ENCODE results near the gene CHRNA4.
"Not testable (repeated sequence)": the region's sequence is repeated elsewhere in the genome, so short reads cannot be mapped to it uniquely, and the experiment has no call there.

CHRNA4 gene

GRCh38 chr20:63392465-63393365, 31.6 kb upstream of the CHRNA4 start:
- Mint-ChIP-seq H3K4me3 (no peak overlapping the region), H3K27ac (no peak overlapping the region), H3K4me1 (ENCODE audit: low read depth) (no peaks in the 10 kb centered on the region), H3K9me3 (peaks cover 7% of the 10 kb centered on the region), H3K27me3 (peaks cover 18% of the 10 kb centered on the region), H3K36me3 (ENCODE audit: low read depth) (no peaks in the 10 kb centered on the region)
- intact Hi-C loops (cut with micrococcal nuclease), result no loop called here

GRCh38 chr20:63387917-63388316, 26.8 kb upstream of the CHRNA4 start:
- H3K4me1 Mint-ChIP-seq (ENCODE audit: low read depth), result no peaks in the 10 kb centered on the region
- peaks cover 15% of the 10 kb centered on the region for H3K27me3 Mint-ChIP-seq
- H3K27ac Mint-ChIP-seq, result no peak overlapping the region
- no peaks in the 10 kb centered on the region for H3K36me3 Mint-ChIP-seq (ENCODE audit: low read depth)
- H3K4me3 Mint-ChIP-seq, result no peak overlapping the region
- peaks cover 35% of the 10 kb centered on the region for H3K9me3 Mint-ChIP-seq
- intact Hi-C loops (cut with micrococcal nuclease), result no loop called here

GRCh38 chr20:63387393-63387792, 26.2 kb upstream of the CHRNA4 start:
- Mint-ChIP-seq H3K4me3 (no peak overlapping the region), H3K9me3 (peaks cover 35% of the 10 kb centered on the region), H3K4me1 (ENCODE audit: low read depth) (no peaks in the 10 kb centered on the region), H3K27ac (no peak overlapping the region), H3K27me3 (peaks cover 16% of the 10 kb centered on the region), H3K36me3 (ENCODE audit: low read depth) (no peaks in the 10 kb centered on the region)
- intact Hi-C loops (cut with micrococcal nuclease), result no loop called here

GRCh38 chr20:63386491-63386890, 25.3 kb upstream of the CHRNA4 start:
- Mint-ChIP-seq H3K9me3 (peaks cover 35% of the 10 kb centered on the region), H3K27me3 (peaks cover 15% of the 10 kb centered on the region), H3K4me3 (no peak overlapping the region), H3K36me3 (ENCODE audit: low read depth) (no peaks in the 10 kb centered on the region), H3K4me1 (ENCODE audit: low read depth) (no peaks in the 10 kb centered on the region), H3K27ac (no peak overlapping the region)
- intact Hi-C loops (cut with micrococcal nuclease), result no loop called here

DNA sequence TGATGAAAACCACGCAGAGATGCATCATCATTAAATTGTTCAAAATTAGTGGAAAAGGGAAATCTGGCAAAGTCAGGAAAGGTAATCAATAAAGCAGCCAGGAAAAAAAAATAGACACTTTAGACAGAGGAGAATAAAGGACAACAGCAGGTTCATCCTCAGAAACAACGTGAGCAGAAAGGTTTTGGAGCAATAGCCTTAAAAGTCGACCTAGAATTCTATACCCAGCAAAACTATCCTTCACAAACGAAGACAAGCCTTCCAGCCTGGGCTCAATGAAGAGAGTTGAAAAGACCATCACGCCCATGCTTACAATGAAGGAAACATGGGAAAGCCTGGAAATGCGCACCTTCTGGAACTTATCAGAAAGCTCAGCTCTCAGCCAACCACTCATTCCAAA, 24.7 kb upstream of the CHRNA4 start:
- H3K36me3 Mint-ChIP-seq (ENCODE audit: low read depth), result no peaks in the 10 kb centered on the region
- H3K27me3 Mint-ChIP-seq, result peaks cover 18% of the 10 kb centered on the region
- no peaks in the 10 kb centered on the region for H3K4me1 Mint-ChIP-seq (ENCODE audit: low read depth)
- intact Hi-C loops (cut with micrococcal nuclease), result no loop called here
- H3K27ac Mint-ChIP-seq, result no peak overlapping the region
- no peak overlapping the region for H3K4me3 Mint-ChIP-seq
- peaks cover 35% of the 10 kb centered on the region for H3K9me3 Mint-ChIP-seq

DNA sequence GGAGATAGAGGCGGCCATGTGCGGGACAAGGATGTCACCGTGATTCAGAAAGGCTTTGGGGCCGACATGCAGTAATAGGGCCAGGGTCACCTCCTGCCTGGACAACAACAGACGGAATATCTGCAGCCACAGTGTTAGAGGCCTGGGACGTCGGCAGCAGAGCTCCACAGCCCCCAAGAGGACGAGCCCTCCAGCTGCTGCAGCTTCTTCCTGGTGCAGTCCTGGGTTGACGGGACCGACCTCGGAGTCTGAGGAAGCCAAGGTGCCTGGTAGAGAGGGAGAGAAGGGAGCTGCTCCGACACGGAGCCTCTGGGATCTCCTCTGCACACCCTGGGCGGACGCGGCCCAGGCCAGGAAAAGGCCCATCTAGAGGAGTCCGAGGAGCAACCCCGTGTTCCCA, 23.2 kb upstream of the CHRNA4 start:
- H3K4me1 Mint-ChIP-seq (ENCODE audit: low read depth), result no peaks in the 10 kb centered on the region
- intact Hi-C loops (cut with micrococcal nuclease), result loop anchor here (5.0 kb wide), 1 partner anchor 162 kb away; no protein-coding TSS in a partner anchor
- H3K27ac Mint-ChIP-seq, result no peak overlapping the region
- peaks cover 35% of the 10 kb centered on the region for H3K9me3 Mint-ChIP-seq
- peaks cover 17% of the 10 kb centered on the region for H3K27me3 Mint-ChIP-seq
- H3K4me3 Mint-ChIP-seq, result no peak overlapping the region
- H3K36me3 Mint-ChIP-seq (ENCODE audit: low read depth), result no peaks in the 10 kb centered on the region

DNA sequence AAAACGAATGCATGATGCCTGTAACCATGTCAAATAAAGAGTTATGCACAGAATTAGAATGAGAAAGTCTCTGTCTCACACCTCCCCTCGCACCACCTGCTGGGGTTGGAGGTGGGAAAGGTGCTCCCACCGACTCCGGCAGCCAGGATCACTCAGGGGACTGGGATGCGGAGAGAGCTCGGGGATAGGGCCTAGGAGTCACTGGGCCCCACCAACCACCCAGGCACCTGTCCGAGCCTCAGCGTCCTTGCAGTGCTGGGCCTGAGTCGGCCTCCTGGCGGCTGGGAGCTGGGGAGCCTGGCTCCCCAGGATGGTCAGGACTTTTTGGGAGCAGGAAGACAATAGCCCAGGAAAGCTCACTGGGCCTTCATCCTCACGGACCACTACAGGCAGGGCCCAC, 22.4 kb upstream of the CHRNA4 start:
- Mint-ChIP-seq H3K36me3 (ENCODE audit: low read depth) (no peaks in the 10 kb centered on the region), H3K9me3 (peaks cover 35% of the 10 kb centered on the region), H3K27ac (no peak overlapping the region), H3K4me1 (ENCODE audit: low read depth) (no peaks in the 10 kb centered on the region), H3K4me3 (no peak overlapping the region), H3K27me3 (peaks cover 22% of the 10 kb centered on the region)
- intact Hi-C loops (cut with micrococcal nuclease), result loop anchor here (5.0 kb wide), 1 partner anchor 161 kb away; no protein-coding TSS in a partner anchor

DNA sequence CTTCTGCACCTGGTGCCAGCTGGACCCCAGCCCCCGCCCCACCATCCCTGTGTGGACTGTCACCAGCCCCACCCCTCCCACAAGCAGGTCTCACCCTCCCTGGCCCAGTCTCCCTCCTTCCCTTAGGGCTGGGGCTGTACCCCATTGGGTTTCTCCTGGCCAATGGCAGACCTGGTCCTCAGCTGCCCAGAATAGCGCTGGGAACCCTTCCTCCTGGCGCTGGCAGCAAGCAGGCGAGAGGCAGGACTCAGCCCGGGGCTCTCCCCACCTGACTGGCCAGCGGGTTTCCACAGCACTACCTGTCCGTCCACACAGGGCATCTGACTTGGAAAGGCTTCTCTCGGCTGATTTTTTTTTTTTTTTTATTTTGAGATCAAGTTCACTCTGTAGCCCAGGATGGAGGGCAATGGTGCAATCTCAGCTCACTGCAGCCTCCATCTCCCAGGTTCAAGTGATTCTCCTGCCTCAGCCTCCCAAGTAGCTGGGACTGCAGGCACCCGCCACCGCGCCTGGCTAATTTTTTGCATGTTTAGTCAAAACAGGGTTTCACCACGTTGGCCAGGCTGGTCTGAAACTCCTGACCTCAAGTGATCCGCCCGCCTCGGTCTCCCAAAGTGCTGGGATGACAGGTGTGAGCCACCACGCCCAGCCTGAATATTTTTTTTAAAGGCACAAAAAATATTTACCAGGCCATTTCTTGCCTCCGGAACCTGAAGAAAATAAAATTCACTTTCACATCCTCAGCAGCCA, 21.6 kb upstream of the CHRNA4 start:
- intact Hi-C loops (cut with micrococcal nuclease), result loop anchor here (5.0 kb wide), 1 partner anchor 160 kb away; no protein-coding TSS in a partner anchor
- Mint-ChIP-seq H3K9me3 (peaks cover 28% of the 10 kb centered on the region), H3K27ac (no peak overlapping the region), H3K4me1 (ENCODE audit: low read depth) (no peaks in the 10 kb centered on the region), H3K36me3 (ENCODE audit: low read depth) (no peaks in the 10 kb centered on the region), H3K27me3 (peaks cover 29% of the 10 kb centered on the region), H3K4me3 (no peak overlapping the region)

GRCh38 chr20:63381781-63382431, 20.8 kb upstream of the CHRNA4 start:
- H3K4me3 Mint-ChIP-seq, result no peak overlapping the region
- intact Hi-C loops (cut with micrococcal nuclease), result loop anchor here (1.0 to 5.0 kb wide), 2 partner anchors 73 to 160 kb away; no protein-coding TSS in a partner anchor
- H3K27me3 Mint-ChIP-seq, result peaks cover 36% of the 10 kb centered on the region
- no peak overlapping the region for H3K27ac Mint-ChIP-seq
- no peaks in the 10 kb centered on the region for H3K36me3 Mint-ChIP-seq (ENCODE audit: low read depth)
- H3K9me3 Mint-ChIP-seq, result peaks cover 20% of the 10 kb centered on the region
- no peaks in the 10 kb centered on the region for H3K4me1 Mint-ChIP-seq (ENCODE audit: low read depth)

DNA sequence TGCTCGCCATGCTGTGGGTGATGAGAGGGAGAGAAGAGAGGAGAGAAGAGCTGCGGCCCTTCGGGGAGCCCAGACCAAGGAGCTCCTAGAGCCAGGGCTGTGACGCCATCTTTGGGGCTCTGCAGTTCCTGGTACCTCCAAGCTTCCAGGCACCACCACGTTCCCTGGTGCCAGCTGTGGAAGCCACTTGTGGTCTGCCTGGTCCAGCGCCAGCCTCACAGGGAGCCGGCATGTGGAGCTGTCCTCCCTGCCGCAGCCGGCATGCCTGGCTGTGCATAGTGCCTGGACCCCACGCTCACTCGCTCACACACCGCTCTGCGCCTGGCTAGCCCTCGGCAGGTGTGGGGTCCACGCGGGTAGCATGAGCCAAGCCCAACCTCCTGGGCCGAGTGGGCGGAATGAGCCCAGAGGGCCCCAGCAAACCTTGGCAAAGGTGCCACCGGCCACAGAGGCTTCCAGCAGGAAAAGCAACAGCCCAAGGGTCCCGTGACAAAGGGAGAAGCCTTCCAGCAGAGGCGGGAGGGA, 19.3 kb upstream of the CHRNA4 start:
- no peak overlapping the region for H3K4me3 Mint-ChIP-seq
- peaks cover 5% of the 10 kb centered on the region for H3K9me3 Mint-ChIP-seq
- peaks cover 9% of the 10 kb centered on the region for H3K4me1 Mint-ChIP-seq (ENCODE audit: low read depth)
- no peaks in the 10 kb centered on the region for H3K36me3 Mint-ChIP-seq (ENCODE audit: low read depth)
- H3K27me3 Mint-ChIP-seq, result peaks cover 43% of the 10 kb centered on the region
- intact Hi-C loops (cut with micrococcal nuclease), result loop anchor here (5.0 kb wide), 1 partner anchor 158 kb away; no protein-coding TSS in a partner anchor
- no peak overlapping the region for H3K27ac Mint-ChIP-seq

- not testable (repeated sequence) for H3K9me3 Mint-ChIP-seq; H3K4me1 Mint-ChIP-seq (ENCODE audit: low read depth); H3K27ac Mint-ChIP-seq; H3K36me3 Mint-ChIP-seq (ENCODE audit: low read depth); H3K4me3 Mint-ChIP-seq
- intact Hi-C loops (cut with micrococcal nuclease), result loop anchor here (5.0 kb wide), 1 partner anchor 158 kb away; no protein-coding TSS in a partner anchor
- H3K27me3 Mint-ChIP-seq, result peaks cover 43% of the 10 kb centered on the region
Measured at GRCh38 chr20:63379872-63380271, 18.7 kb upstream of the CHRNA4 start.

- no peak overlapping the region for H3K27ac Mint-ChIP-seq
- no peaks in the 10 kb centered on the region for H3K9me3 Mint-ChIP-seq
- H3K4me1 Mint-ChIP-seq (ENCODE audit: low read depth), result peaks cover 9% of the 10 kb centered on the region
- intact Hi-C loops (cut with micrococcal nuclease), result no loop called here
- no peak overlapping the region for H3K4me3 Mint-ChIP-seq
- peaks cover 44% of the 10 kb centered on the region for H3K27me3 Mint-ChIP-seq
- no peaks in the 10 kb centered on the region for H3K36me3 Mint-ChIP-seq (ENCODE audit: low read depth)
Measured at GRCh38 chr20:63379296-63379695, 18.1 kb upstream of the CHRNA4 start.

DNA sequence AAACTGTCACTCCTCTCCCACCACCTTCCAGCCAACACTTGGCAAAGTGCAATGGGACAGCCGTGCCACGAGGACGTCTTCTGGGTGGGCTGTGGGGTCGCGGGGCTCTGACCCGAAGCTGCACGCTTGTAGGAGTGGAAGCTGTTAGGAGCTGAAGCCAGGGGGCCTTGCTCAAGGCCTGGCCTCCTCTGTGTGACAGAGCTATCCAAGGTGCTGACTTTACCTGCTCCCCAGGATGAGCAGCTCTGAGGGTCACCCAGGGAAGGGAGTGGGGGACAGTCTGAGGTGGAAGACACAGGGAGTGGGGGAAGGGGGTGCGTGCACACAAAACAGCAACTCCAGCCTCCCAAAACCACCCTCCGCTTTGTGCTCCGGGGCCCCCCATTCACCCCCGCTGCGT, 17.5 kb upstream of the CHRNA4 start:
- no peaks in the 10 kb centered on the region for H3K36me3 Mint-ChIP-seq (ENCODE audit: low read depth)
- H3K4me1 Mint-ChIP-seq (ENCODE audit: low read depth), result peaks cover 9% of the 10 kb centered on the region
- peaks cover 46% of the 10 kb centered on the region for H3K27me3 Mint-ChIP-seq
- H3K4me3 Mint-ChIP-seq, result no peak overlapping the region
- no peaks in the 10 kb centered on the region for H3K9me3 Mint-ChIP-seq
- intact Hi-C loops (cut with micrococcal nuclease), result no loop called here
- no peak overlapping the region for H3K27ac Mint-ChIP-seq

All from dendritic cell treated with granulocyte-macrophage colony-stimulating factor and Interleukin-4, amounts not matched to agents 40 ng/mL and 50 ng/mL, for 4 days (primary cell).